ENCODE data around the gene RPS19BP1. TPM values are rescaled to one million over a fixed set of nuclear protein-coding genes. Genes with fewer than 3 reads are reported as not detected.
A peak's percentile ranks its signal among the peaks of the same experiment; 100 is the strongest.

RPS19BP1 gene
- total RNA-seq, 2 donors from 2014 or later = 65.5 to 70.3 TPM

GRCh38 chr22:39536711-39537110 lies 4.2 kb upstream of the RPS19BP1 start:
- Mint-ChIP-seq H3K9me3 (no peaks in the 10 kb centered on the region), H3K27ac (no peak overlapping the region), H3K27me3 (ENCODE audit: insufficient read depth) (peaks cover 5% of the 10 kb centered on the region), H3K4me3 (no peak overlapping the region), H3K36me3 (ENCODE audit: low read depth) (no peaks in the 10 kb centered on the region), H3K4me1 (peaks cover 14% of the 10 kb centered on the region)
- Histone ChIP-seq H3K9ac (ENCODE audit: extremely low read depth, low read length, poor library complexity, severe bottlenecking) (no peak overlapping the region), H3K4me3 (ENCODE audit: low read length) (no peak overlapping the region), H3K9me3 (ENCODE audit: control insufficient read depth, low read length) (no peaks in the 10 kb centered on the region), H3K4me1 (ENCODE audit: control insufficient read depth, insufficient read depth, low read length) (peaks cover 13% of the 10 kb centered on the region), H3K27me3 (ENCODE audit: control insufficient read depth, insufficient read depth, low read length, poor library complexity, severe bottlenecking) (no peaks in the 10 kb centered on the region), H3K36me3 (ENCODE audit: control insufficient read depth, insufficient read depth, low read length) (no peaks in the 10 kb centered on the region), H3K27ac (ENCODE audit: low read depth, low read length) (no peak overlapping the region)
- no peak for DNase-seq
- no peak for TF ChIP-seq CTCF (conservative IDR thresholded peaks at IDR 0.05)
- 90 to 95% methylated on average over 5 to 8 of the region's 8 CpGs for WGBS, 2 experiments (ENCODE audit: insufficient coverage in 1 of 2, insufficient read length in 1 of 2)

GRCh38 chr22:39535831-39536449 lies 3.4 kb upstream of the RPS19BP1 start:
- Mint-ChIP-seq H3K4me1 (peaks cover 20% of the 10 kb centered on the region), H3K4me3 (no peak overlapping the region), H3K27me3 (ENCODE audit: insufficient read depth) (peaks cover 5% of the 10 kb centered on the region), H3K9me3 (no peaks in the 10 kb centered on the region), H3K27ac (no peak overlapping the region), H3K36me3 (ENCODE audit: low read depth) (peaks cover 5% of the 10 kb centered on the region)
- WGBS, 2 experiments (ENCODE audit: insufficient coverage in 1 of 2, insufficient read length in 1 of 2) = 94 to 100% methylated on average over 4 to 15 of the region's 15 CpGs
- H3K9ac ChIP-seq (ENCODE audit: extremely low read depth, low read length, poor library complexity, severe bottlenecking) = no peak overlapping the region
- no peak overlapping the region for H3K27ac ChIP-seq (ENCODE audit: low read depth, low read length)
- no peak for TF ChIP-seq CTCF (conservative IDR thresholded peaks at IDR 0.05)
- peaks cover 6% of the 10 kb centered on the region for H3K36me3 ChIP-seq (ENCODE audit: control insufficient read depth, insufficient read depth, low read length)
- no peak for DNase-seq
- no peak overlapping the region for H3K4me3 ChIP-seq (ENCODE audit: low read length)
- no peaks in the 10 kb centered on the region for H3K9me3 ChIP-seq (ENCODE audit: control insufficient read depth, low read length)
- H3K27me3 ChIP-seq (ENCODE audit: control insufficient read depth, insufficient read depth, low read length, poor library complexity, severe bottlenecking) = no peaks in the 10 kb centered on the region
- H3K4me1 ChIP-seq (ENCODE audit: control insufficient read depth, insufficient read depth, low read length) = peaks cover 21% of the 10 kb centered on the region

- peak; percentile 84 for DNase-seq
- no peak overlapping the region for H3K27ac ChIP-seq (ENCODE audit: low read depth, low read length)
- peaks cover 25% of the 10 kb centered on the region for H3K4me1 ChIP-seq (ENCODE audit: control insufficient read depth, insufficient read depth, low read length)
- Mint-ChIP-seq H3K27ac (no peak overlapping the region), H3K9me3 (no peaks in the 10 kb centered on the region), H3K4me1 (peaks cover 25% of the 10 kb centered on the region), H3K27me3 (ENCODE audit: insufficient read depth) (peaks cover 3% of the 10 kb centered on the region), H3K36me3 (ENCODE audit: low read depth) (peaks cover 10% of the 10 kb centered on the region), H3K4me3 (no peak overlapping the region)
- 72 to 74% methylated on average over 5 to 13 of the region's 13 CpGs for WGBS, 2 experiments (ENCODE audit: insufficient coverage in 1 of 2, insufficient read length in 1 of 2)
- no peaks in the 10 kb centered on the region for H3K9me3 ChIP-seq (ENCODE audit: control insufficient read depth, low read length)
- TF ChIP-seq CTCF (conservative IDR thresholded peaks at IDR 0.05) = no peak
- no peak overlapping the region for H3K4me3 ChIP-seq (ENCODE audit: low read length)
- H3K9ac ChIP-seq (ENCODE audit: extremely low read depth, low read length, poor library complexity, severe bottlenecking) = no peak overlapping the region
- H3K27me3 ChIP-seq (ENCODE audit: control insufficient read depth, insufficient read depth, low read length, poor library complexity, severe bottlenecking) = no peaks in the 10 kb centered on the region
- H3K36me3 ChIP-seq (ENCODE audit: control insufficient read depth, insufficient read depth, low read length) = peaks cover 12% of the 10 kb centered on the region
Observed at GRCh38 chr22:39535357-39535725, 2.8 kb upstream of the RPS19BP1 start.
